Dorsolateral prefrontal cortex (tissue), 118 donors: ENCODE measurements around the gene DEFB123. TPM values are rescaled to one million over a fixed set of nuclear protein-coding genes. Genes with fewer than 3 reads are reported as not detected.

Source experiments
- total RNA-seq, 120 experiments: library from RNA; stranded (reverse); gene quantifications; one replicate each; pipeline versions ENCODE4 v1.2.3 to v1.2.4, GENCODE V29; 2022

The DEFB123 gene
- total RNA-seq, 120 experiments from 2014 or later, result not detected

Other genes starting within 250 kb of the DEFB123 start
- not detected for gene DEFB115, start 183.0 kb upstream of the DEFB123 start, total RNA-seq
- gene DEFB116, start 132.0 kb upstream of the DEFB123 start, total RNA-seq, result not detected
- not detected for gene DEFB118, start 72.0 kb upstream of the DEFB123 start, total RNA-seq
- not detected for gene DEFB119, start 50.0 kb upstream of the DEFB123 start, total RNA-seq
- not detected for gene DEFB121, start 34.4 kb upstream of the DEFB123 start, total RNA-seq
- not detected for gene DEFB124, start 34.5 kb downstream of the DEFB123 start, total RNA-seq
- gene REM1, start 34.7 kb downstream of the DEFB123 start, total RNA-seq, result 1 to 10 TPM in 11 of 120 experiments, under 1 TPM in 62, not detected in 47; 0.26 to 1.3 (median 0.50) TPM
- 100 to 1,000 TPM in 39 of 120 experiments, 10 to 100 TPM in 81; 70.0 to 134 (median 94.9) TPM for gene HM13, start 73.8 kb downstream of the DEFB123 start, total RNA-seq
- gene ID1, start 164.7 kb downstream of the DEFB123 start, total RNA-seq, result 100 to 1,000 TPM in 1 of 120 experiments, 10 to 100 TPM in 117, 1 to 10 TPM in 2; 8.0 to 102 (median 36.9) TPM
- 1 to 10 TPM in 73 of 120 experiments, under 1 TPM in 16, not detected in 31; 0.66 to 5.5 (median 1.8) TPM for gene COX4I2, start 197.3 kb downstream of the DEFB123 start, total RNA-seq